ENCODE results near the gene GLRA1.

- no peak for TF ChIP-seq POLR2AphosphoS5 (IDR thresholded peaks at IDR 0.05; ENCODE audit: insufficient read depth in 1 of 2, low read depth in 1 of 2)
- no peak for TF ChIP-seq CTCF (IDR thresholded peaks at IDR 0.05)
Measured at GRCh38 chr5:151805414-151806223, 119.0 kb downstream of the GLRA1 start.

Measured in vagina (tissue), 2 donors.